HepG2 (cell line): Measurements from ENCODE around the gene DAB1. TPM values are rescaled to one million over a fixed set of nuclear protein-coding genes. Genes with fewer than 3 reads are reported as not detected.

ENCODE experiments used
- ATAC-seq: fragments of 200-7000 bp; cut with Tn5 transposase; 3 replicates; pipeline ENCODE4 v1.9.1; 2020; ENCODE audit warnings: mild to moderate bottlenecking, moderate library complexity
- BruUV-seq: library from RNA; stranded (reverse); fragments of 400-500 nt; replicated peaks from 2 replicates; lab custom pipeline; 2021; lab: Mats Ljungman, UMichigan
- CTCF ChIA-PET: fragments of 300-600 bp; formaldehyde crosslinking; extraction: SDS; loops from one replicate; lab custom pipeline; 2021; ENCODE audit warnings: low total read pairs, inconsistent platforms, low intra/inter-chr PET ratio; lab: Yijun Ruan, JAX
- POLR2A ChIA-PET: fragments of 350-600 bp; sonication (Branson Sonifier 250); formaldehyde crosslinking; loops from one replicate; lab custom pipeline; 2020; ENCODE audit warnings: antibody characterized with exemption, inconsistent platforms; lab: Yijun Ruan, JAX
- DNase-seq: peaks from one replicate; pipeline ENCODE4 v3.0.0-alpha.2; 2015; ENCODE audit warnings: low spot score
- FAIRE-seq: peaks from 3 replicates; lab custom pipeline; 2011; peaks lifted over from hg19 to GRCh38; lab: Jason Lieb, UNC
- H2AFZ ChIP-seq: one replicate; pipeline ENCODE4 v1.6.1; 2011; ENCODE audit warnings: low read length, inconsistent platforms
- H3K27ac ChIP-seq: fragments of 300-600 bp; 3 replicates; pipeline ENCODE4 v1.8.0; 2011; ENCODE audit warnings: mixed run types, mild to moderate bottlenecking, mixed read lengths, low read length, inconsistent platforms; ENCODE audit not compliant: insufficient read depth; ENCODE audit errors: extremely low read length
- H3K27me3 ChIP-seq, 2 experiments: fragments of 200-600 bp in 1 of 2; 2 replicates in 1 of 2; 3 replicates in 1 of 2; pipeline versions ENCODE4 v1.6.0 to v1.8.0; 2011; ENCODE audit warnings: low read length in 2 of 2, mild to moderate bottlenecking in 2 of 2, moderate library complexity in 2 of 2, inconsistent platforms in 1 of 2; ENCODE audit not compliant: insufficient read depth in 2 of 2, control insufficient read depth in 1 of 2
- H3K36me3 ChIP-seq, 2 experiments: fragments of 200-600 bp in 1 of 2; replicated peaks in 1 of 2; 2 replicates in 1 of 2; 3 replicates in 1 of 2; pipeline versions ENCODE4 v1.5.1 to v1.8.0; 2011; ENCODE audit warnings: low read length in 2 of 2, inconsistent platforms in 1 of 2; ENCODE audit not compliant: insufficient read depth in 2 of 2, control insufficient read depth in 1 of 2
- H3K4me1 ChIP-seq: 2 replicates; pipeline ENCODE4 v1.5.1; 2012; ENCODE audit warnings: low read length, inconsistent platforms; ENCODE audit not compliant: insufficient read depth
- H3K4me2 ChIP-seq: 2 replicates; pipeline ENCODE4 v1.6.0; 2011; ENCODE audit warnings: low read depth, low read length, inconsistent platforms
- H3K4me3 ChIP-seq, 3 experiments: fragments of 200-600 bp in 1 of 3; sonication (generic), shearing (Covaris generic) in 1 of 3; replicated peaks in 1 of 3; 2 replicates each; pipeline ENCODE4 v1.5.1; 2011 to 2016; ENCODE audit warnings: low read length in 3 of 3, inconsistent platforms in 2 of 3, low read depth in 2 of 3, mild to moderate bottlenecking in 2 of 3, control low read depth in 1 of 3, mixed read lengths in 1 of 3; ENCODE audit not compliant: insufficient read depth in 1 of 3
- H3K79me2 ChIP-seq: one replicate; pipeline ENCODE4 v1.6.1; 2011; ENCODE audit warnings: low read length, inconsistent platforms; ENCODE audit not compliant: insufficient read depth
- H3K9ac ChIP-seq: 2 replicates; pipeline ENCODE4 v1.6.0; 2011; ENCODE audit warnings: mild to moderate bottlenecking, low read depth, low read length, inconsistent platforms; ENCODE audit not compliant: insufficient read depth
- H3K9me3 ChIP-seq: 2 replicates; pipeline ENCODE4 v1.5.1; 2012; ENCODE audit warnings: mild to moderate bottlenecking, low read length
- H4K20me1 ChIP-seq: 2 replicates; pipeline ENCODE4 v1.6.0; 2011; ENCODE audit warnings: inconsistent platforms, mild to moderate bottlenecking, low read length, moderate library complexity; ENCODE audit not compliant: insufficient read depth
- DNMT1 ChIP-seq: sonication (generic); formaldehyde crosslinking; IDR thresholded peaks from 2 replicates; pipeline ENCODE4 v1.5.1; 2020; ENCODE audit warnings: mild to moderate bottlenecking, missing genetic modification reagents
- SIX4 ChIP-seq: sonication (generic); formaldehyde crosslinking; IDR thresholded peaks from 2 replicates; pipeline ENCODE4 v1.4.0; 2020; ENCODE audit warnings: missing genetic modification reagents
- ZFP1 ChIP-seq: IDR thresholded peaks from 2 replicates; pipeline ENCODE4 v1.6.1; 2016
- ZNF224 ChIP-seq: sonication (generic); formaldehyde crosslinking; IDR thresholded peaks from 2 replicates; pipeline ENCODE4 v1.5.0; 2020; ENCODE audit warnings: mild to moderate bottlenecking, missing genetic modification reagents
- ZNF660 ChIP-seq: sonication (generic); formaldehyde crosslinking; IDR thresholded peaks from 2 replicates; pipeline ENCODE4 v1.5.1; 2020; ENCODE audit warnings: mild to moderate bottlenecking, low read depth, missing genetic modification reagents, borderline replicate concordance
- WGBS: methylation state at CpG from one replicate; pipeline ENCODE4 v1.1.6; 2017; ENCODE audit warnings: low lambda C conversion rate; 5-methylcytosine and 5-hydroxymethylcytosine counted together
- in situ Hi-C: cut with HindIII; loops from 2 replicates; pipeline ENCODE4 v1.10.0; 2017; ENCODE audit warnings: low pct_unique_long_range_greater_than_20kb; ENCODE audit not compliant: extremely low pct_ligation_motif_present
- intact Hi-C: fragments of 100-400 bp; cut with micrococcal nuclease; formaldehyde crosslinking; loops from one replicate; pipeline ENCODE4 v1.10.0; 2022; ENCODE audit not compliant: unreplicated experiment
- polyA plus RNA-seq, 8 experiments: library from polyadenylated mRNA; depleted of rRNA in 3 of 8; stranded (reverse) in 7 of 8; unstranded in 1 of 8; fragments of >200 nt; fragmentation: Illumina TruSeq in 4 of 8; extraction: Trizol in 4 of 8; gene quantifications; 2 replicates each; pipeline versions ENCODE4 v1.2.1 to v1.2.3, GENCODE V29; 2011 to 2016; ENCODE audit warnings: low read depth in 4 of 8, missing spikeins in 1 of 8, mixed read lengths in 1 of 8; ENCODE audit not compliant: insufficient read depth in 1 of 8
- total RNA-seq, 5 experiments: library from RNA; depleted of rRNA; stranded (reverse); fragments of >200 nt; fragmentation: Illumina TruSeq; extraction: Trizol; gene quantifications; 2 replicates each; pipeline ENCODE4 v1.2.3, GENCODE V29; 2016; ENCODE audit warnings: low read depth in 1 of 5
- TF ChIP-seq, protein P1 (sequence below): sonication (generic); formaldehyde crosslinking; conservative IDR thresholded peaks from 2 replicates; pipeline ENCODE4 v1.4.0; 2020; ENCODE audit warnings: missing genetic modification reagents
- TF ChIP-seq, protein P2 (sequence below): sonication (generic); formaldehyde crosslinking; conservative IDR thresholded peaks from 2 replicates; pipeline ENCODE4 v1.4.0; 2020; ENCODE audit warnings: missing genetic modification reagents
- TF ChIP-seq, protein P3 (sequence below): sonication (generic); formaldehyde crosslinking; IDR thresholded peaks from 2 replicates; pipeline ENCODE4 v1.9.0; 2021; ENCODE audit warnings: missing genetic modification reagents, borderline replicate concordance
- TF ChIP-seq, protein P4 (sequence below): sonication (generic); formaldehyde crosslinking; IDR thresholded peaks from 2 replicates; pipeline ENCODE4 v1.4.0; 2020; ENCODE audit warnings: mild to moderate bottlenecking, missing genetic modification reagents

DAB1 gene
- total and polyA plus RNA-seq, 2 of the 13 experiments (the other 11 are each of a cell fraction or from before 2014, with no cell fraction given) = 0.04 to 0.13 TPM

DNA sequence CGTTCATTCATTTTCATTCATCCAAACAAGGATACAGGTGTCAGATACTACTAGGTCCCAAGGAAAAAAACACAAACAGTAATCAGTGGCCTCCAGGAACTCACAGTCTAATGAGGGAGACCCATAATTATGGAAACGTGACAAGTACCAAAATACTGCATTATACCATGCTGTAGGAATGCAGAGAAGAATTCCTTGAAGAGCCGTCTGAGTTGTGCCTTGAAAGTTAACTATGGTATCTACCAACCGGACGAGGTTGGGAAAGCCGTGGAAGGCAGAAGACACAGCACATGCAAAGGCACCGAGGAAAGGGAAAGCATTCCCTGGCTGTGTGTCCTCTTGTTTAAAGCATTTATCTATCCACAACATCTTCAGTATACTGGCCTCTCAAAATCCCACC, 206.0 kb downstream of the DAB1 start (continued):
- no peak for TF ChIP-seq ZNF224
- TF ChIP-seq DNMT1 (CRISPR knock-in tag) = no peak
- TF ChIP-seq ZNF660 (CRISPR knock-in tag) = no peak

DNA sequence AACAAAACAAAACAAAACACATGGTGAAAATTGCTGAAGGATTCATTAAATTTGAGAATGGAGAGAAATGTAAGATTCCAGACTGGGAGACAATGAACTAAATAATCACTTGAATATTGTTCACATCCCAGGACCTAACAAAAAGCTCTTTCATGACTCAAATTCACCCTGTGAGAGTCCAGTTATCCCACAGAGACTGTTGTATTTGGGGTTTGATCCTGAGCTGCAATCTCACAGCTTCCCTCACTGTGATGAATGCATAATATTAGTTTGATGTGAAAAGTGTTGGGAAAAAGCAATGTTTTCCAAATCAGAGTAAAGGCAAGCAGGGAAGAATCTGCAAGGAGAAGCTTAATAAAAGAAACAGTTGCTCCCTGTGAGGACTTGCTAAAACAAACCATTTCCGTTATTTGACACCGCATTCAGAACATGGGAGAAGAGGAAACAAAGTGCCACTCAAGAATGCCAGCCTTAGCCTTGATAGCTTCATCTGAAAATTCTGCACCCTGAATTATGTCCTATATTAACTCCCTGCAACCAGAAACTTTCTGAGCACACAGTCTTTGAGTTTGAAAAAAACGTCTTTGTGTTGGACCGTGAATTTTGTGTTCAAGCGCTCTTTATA, 208.8 kb downstream of the DAB1 start:
- Histone ChIP-seq H3K9ac (no peak overlapping the region), H2AFZ (no peak overlapping the region), H3K9me3 (no peaks in the 10 kb centered on the region), H3K4me1 (no peaks in the 10 kb centered on the region), H3K4me3 (no peak overlapping the region), H3K36me3 (no peaks in the 10 kb centered on the region), H4K20me1 (no peaks in the 10 kb centered on the region), H3K27ac (no peak overlapping the region), H3K27me3 (no peaks in the 10 kb centered on the region), H3K79me2 (no peaks in the 10 kb centered on the region), H3K4me2 (no peak overlapping the region)
- DNase-seq = no peak
- intact Hi-C loops = no loop called here
- in situ Hi-C loops = no loop called here
- no peak for ATAC-seq
- 74% methylated on average over 5 of the region's 5 CpGs for WGBS
- POLR2A ChIA-PET = no interaction called here
- no peak for TF ChIP-seq ZFP1 (CRISPR knock-in tag)
- TF ChIP-seq, protein P1, sequence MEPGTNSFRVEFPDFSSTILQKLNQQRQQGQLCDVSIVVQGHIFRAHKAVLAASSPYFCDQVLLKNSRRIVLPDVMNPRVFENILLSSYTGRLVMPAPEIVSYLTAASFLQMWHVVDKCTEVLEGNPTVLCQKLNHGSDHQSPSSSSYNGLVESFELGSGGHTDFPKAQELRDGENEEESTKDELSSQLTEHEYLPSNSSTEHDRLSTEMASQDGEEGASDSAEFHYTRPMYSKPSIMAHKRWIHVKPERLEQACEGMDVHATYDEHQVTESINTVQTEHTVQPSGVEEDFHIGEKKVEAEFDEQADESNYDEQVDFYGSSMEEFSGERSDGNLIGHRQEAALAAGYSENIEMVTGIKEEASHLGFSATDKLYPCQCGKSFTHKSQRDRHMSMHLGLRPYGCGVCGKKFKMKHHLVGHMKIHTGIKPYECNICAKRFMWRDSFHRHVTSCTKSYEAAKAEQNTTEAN (CRISPR knock-in tag) = no peak
- TF ChIP-seq, protein P2, sequence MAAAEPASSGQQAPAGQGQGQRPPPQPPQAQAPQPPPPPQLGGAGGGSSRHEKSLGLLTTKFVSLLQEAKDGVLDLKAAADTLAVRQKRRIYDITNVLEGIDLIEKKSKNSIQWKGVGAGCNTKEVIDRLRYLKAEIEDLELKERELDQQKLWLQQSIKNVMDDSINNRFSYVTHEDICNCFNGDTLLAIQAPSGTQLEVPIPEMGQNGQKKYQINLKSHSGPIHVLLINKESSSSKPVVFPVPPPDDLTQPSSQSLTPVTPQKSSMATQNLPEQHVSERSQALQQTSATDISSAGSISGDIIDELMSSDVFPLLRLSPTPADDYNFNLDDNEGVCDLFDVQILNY (CRISPR knock-in tag) = no peak
- TF ChIP-seq, protein P3, sequence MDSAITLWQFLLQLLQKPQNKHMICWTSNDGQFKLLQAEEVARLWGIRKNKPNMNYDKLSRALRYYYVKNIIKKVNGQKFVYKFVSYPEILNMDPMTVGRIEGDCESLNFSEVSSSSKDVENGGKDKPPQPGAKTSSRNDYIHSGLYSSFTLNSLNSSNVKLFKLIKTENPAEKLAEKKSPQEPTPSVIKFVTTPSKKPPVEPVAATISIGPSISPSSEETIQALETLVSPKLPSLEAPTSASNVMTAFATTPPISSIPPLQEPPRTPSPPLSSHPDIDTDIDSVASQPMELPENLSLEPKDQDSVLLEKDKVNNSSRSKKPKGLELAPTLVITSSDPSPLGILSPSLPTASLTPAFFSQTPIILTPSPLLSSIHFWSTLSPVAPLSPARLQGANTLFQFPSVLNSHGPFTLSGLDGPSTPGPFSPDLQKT (CRISPR knock-in tag) = no peak
- TF ChIP-seq, protein P4, sequence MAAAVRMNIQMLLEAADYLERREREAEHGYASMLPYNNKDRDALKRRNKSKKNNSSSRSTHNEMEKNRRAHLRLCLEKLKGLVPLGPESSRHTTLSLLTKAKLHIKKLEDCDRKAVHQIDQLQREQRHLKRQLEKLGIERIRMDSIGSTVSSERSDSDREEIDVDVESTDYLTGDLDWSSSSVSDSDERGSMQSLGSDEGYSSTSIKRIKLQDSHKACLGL (CRISPR knock-in tag) = no peak
- no peak for TF ChIP-seq SIX4 (CRISPR knock-in tag)
- CTCF ChIA-PET = no interaction called here
- FAIRE-seq = no peak
- no TSS peak for BruUV-seq
